ENCODE measurements around the gene SEL1L2. TPM values are rescaled to one million over a fixed set of nuclear protein-coding genes. Genes with fewer than 3 reads are reported as not detected.

Gene SEL1L2
- not detected for total RNA-seq

DNA sequence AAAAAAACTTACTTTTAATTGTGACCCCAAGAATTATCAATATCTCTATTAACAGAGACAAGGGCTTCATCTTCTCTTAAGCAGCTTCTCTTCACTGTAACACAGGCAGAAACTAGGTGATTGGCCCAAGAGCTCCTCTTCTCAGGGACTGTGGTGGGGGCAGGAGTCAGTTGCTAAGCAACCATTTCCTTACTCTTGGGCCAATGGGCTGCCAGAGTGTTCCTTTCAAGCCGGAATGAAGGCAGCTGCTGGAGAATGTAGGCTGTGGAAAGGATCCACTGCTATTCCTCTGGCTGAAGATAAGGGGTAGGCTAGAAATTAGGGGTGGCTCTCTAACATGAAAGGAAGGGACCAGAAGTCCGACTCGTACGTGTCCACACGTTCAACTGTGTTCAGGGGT lies at the start of gene SEL1L2:
SEL1L2 (minus strand) TSS at position 150 of the 400 bp plus-strand sequence; CDS start at position 70, 80 bp downstream.
- WGBS, 2 donors: 46 to 74% methylated on average over 4 to 5 of the region's 5 CpGs
- Histone ChIP-seq H3K4me3 (no peak within 1 kb of the TSS), H3K27me3 (no peaks in the 10 kb centered on the region), H3K27ac (no peak within 1 kb of the TSS), H3K36me3 (replicated peaks in 1 of 2; ENCODE audit: insufficient read depth in 1 of 2, low read depth in 2 of 2) (no peaks in the 10 kb centered on the region), H3K9me3 (no peaks in the 10 kb centered on the region), H3K4me1 (no peaks in the 10 kb centered on the region)
- no peak for DNase-seq
- ATAC-seq: no peak
- intact Hi-C loops (cut with DNase I): no loop called here
- TF ChIP-seq POLR2A (IDR thresholded peaks at IDR 0.05) (no peak), CTCF (IDR thresholded peaks at IDR 0.05) (no peak)

- no peaks in the 10 kb centered on the region for H3K36me3 ChIP-seq (replicated peaks in 1 of 2; ENCODE audit: insufficient read depth in 1 of 2, low read depth in 2 of 2)
- H3K27me3 ChIP-seq: no peaks in the 10 kb centered on the region
- 82 to 83% methylated on average over 7 of the region's 7 CpGs for WGBS, 2 donors
- H3K9me3 ChIP-seq: no peaks in the 10 kb centered on the region
- no peaks in the 10 kb centered on the region for H3K4me1 ChIP-seq
- no peak for ATAC-seq
- DNase-seq: no peak
- H3K4me3 ChIP-seq: no peak overlapping the region
- intact Hi-C loops (cut with DNase I): no loop called here
- TF ChIP-seq CTCF (IDR thresholded peaks at IDR 0.05) (no peak), POLR2A (IDR thresholded peaks at IDR 0.05) (no peak)
- H3K27ac ChIP-seq: no peak overlapping the region
Measured at GRCh38 chr20:14036567-14036966, 46.2 kb upstream of the SEL1L2 start.

- H3K4me3 ChIP-seq: no peak overlapping the region
- H3K9me3 ChIP-seq: no peaks in the 10 kb centered on the region
- no peak overlapping the region for H3K27ac ChIP-seq
- intact Hi-C loops (cut with DNase I): no loop called here
- no peak for DNase-seq
- H3K4me1 ChIP-seq: no peaks in the 10 kb centered on the region
- no peaks in the 10 kb centered on the region for H3K27me3 ChIP-seq
- 81 to 83% methylated on average over 1 of the region's 1 CpG for WGBS, 2 donors
- no peaks in the 10 kb centered on the region for H3K36me3 ChIP-seq (replicated peaks in 1 of 2; ENCODE audit: insufficient read depth in 1 of 2, low read depth in 2 of 2)
- ATAC-seq: no peak
- no peak for TF ChIP-seq POLR2A (IDR thresholded peaks at IDR 0.05)
- no peak for TF ChIP-seq CTCF (IDR thresholded peaks at IDR 0.05)
Measured at GRCh38 chr20:14033310-14033709, 42.9 kb upstream of the SEL1L2 start.

DNA sequence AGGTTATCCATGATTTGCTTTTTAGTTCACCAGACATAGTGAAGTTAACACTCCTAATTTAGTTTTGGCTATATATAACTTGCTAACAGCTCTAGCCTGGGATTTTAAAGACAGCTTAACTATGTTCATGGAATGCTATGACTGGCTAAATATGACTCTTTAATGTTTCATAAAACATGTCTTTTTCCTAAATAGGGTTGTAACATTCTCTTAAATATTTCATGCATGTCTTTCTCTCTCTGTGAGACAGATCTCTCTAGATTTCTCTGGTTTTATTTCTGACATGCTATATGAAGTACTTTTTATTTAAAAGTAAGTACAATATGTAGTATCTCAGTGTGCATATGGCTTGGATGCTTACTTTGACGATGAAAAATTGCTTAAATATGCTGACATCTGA lies 40.6 kb upstream of the SEL1L2 start:
- H3K4me3 ChIP-seq: no peak overlapping the region
- no peaks in the 10 kb centered on the region for H3K9me3 ChIP-seq
- no peak overlapping the region for H3K27ac ChIP-seq
- intact Hi-C loops (cut with DNase I): no loop called here
- no peaks in the 10 kb centered on the region for H3K27me3 ChIP-seq
- ATAC-seq: no peak
- DNase-seq: no peak
- H3K4me1 ChIP-seq: no peaks in the 10 kb centered on the region
- H3K36me3 ChIP-seq (replicated peaks in 1 of 2; ENCODE audit: insufficient read depth in 1 of 2, low read depth in 2 of 2): no peaks in the 10 kb centered on the region
- 81 to 93% methylated on average over 1 of the region's 1 CpG for WGBS, 2 donors
- TF ChIP-seq CTCF (IDR thresholded peaks at IDR 0.05) (no peak), POLR2A (IDR thresholded peaks at IDR 0.05) (no peak)

DNA sequence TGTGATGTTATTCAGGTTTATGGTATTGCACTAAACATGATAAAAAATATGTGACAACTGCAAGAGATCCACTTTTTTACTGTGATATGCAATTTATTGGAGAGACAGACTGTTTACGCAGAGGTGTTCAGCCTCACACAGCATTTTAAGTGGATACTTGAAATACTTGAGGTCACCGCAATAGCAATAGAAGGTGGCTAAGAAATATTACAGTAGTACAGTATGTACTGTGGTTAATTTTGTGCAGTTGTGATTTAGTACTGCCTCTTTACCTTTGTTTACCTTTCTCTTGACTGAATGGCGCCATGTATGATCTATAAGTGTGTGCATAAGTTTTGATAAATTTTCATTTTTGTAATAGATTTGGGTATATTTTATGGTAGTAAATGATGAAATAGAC lies 22.3 kb upstream of the SEL1L2 start:
- Histone ChIP-seq H3K36me3 (replicated peaks in 1 of 2; ENCODE audit: insufficient read depth in 1 of 2, low read depth in 2 of 2) (no peaks in the 10 kb centered on the region), H3K9me3 (peaks cover 0 to 21% (median 0%) of the 10 kb centered on the region in 3 donors), H3K4me3 (no peak overlapping the region), H3K4me1 (no peaks in the 10 kb centered on the region), H3K27ac (no peak overlapping the region), H3K27me3 (no peaks in the 10 kb centered on the region)
- ATAC-seq (no peak), DNase-seq (no peak)
- WGBS, 2 donors: 95 to 96% methylated on average over 3 of the region's 3 CpGs
- intact Hi-C loops (cut with DNase I): no loop called here
- TF ChIP-seq POLR2A (IDR thresholded peaks at IDR 0.05) (no peak), CTCF (IDR thresholded peaks at IDR 0.05) (no peak)
